CD4-positive, alpha-beta T cell treated with Interleukin-17A for 4 hours (primary cell): Measurements from ENCODE around the gene ZNF662.
"Not testable (repeated sequence)": the region's sequence is repeated elsewhere in the genome, so short reads cannot be mapped to it uniquely, and the experiment has no call there.

Source experiments
- DNase-seq: peaks from one replicate; pipeline ENCODE4 v3.0.0-alpha.2; 2020; ENCODE audit warnings: mixed read lengths

Gene ZNF662

DNA sequence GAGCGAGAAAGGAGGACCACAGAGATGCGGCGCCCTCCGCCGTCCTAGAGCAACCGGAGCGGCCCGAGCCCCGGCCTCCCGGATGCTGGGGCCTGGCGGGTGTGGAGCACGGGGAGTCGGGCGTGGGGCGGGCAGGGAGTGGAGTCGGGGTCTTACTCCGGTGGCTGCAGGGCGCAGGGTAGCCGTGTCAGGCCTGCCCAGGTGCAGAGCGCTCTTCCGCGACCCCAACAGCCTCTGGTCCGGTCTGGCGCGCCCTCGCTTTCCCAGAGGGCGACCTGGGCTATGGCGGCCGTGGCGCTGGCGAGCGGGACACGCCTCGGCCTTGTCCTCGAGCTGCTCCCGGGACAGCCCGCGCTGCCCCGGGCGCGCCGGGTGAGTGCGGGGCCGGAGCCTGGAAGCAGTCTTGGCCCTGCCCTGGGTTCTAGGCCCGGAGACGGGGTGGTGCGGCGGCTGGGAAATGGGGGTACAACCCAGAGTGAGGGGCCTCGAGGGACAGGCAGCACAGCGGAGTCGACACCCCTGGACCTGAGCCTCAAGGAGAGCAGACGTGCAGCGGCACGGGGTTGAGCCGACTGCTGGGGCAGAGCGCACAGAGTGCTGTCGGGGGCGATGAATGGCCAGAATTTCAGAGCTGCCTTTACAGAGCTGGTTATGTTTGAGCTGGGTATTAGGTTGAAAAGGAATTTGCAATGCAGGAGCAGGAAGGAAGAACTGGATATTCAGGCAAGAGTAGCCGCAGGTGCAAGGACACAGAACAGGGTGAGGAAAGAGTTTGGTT is at the start of gene ZNF662:
ZNF662 (plus strand) TSS at position 73 of the 778 bp plus-strand sequence. CDS start 1,973 bp downstream, outside the sequence.
- peak; percentile 40 for DNase-seq

DNA sequence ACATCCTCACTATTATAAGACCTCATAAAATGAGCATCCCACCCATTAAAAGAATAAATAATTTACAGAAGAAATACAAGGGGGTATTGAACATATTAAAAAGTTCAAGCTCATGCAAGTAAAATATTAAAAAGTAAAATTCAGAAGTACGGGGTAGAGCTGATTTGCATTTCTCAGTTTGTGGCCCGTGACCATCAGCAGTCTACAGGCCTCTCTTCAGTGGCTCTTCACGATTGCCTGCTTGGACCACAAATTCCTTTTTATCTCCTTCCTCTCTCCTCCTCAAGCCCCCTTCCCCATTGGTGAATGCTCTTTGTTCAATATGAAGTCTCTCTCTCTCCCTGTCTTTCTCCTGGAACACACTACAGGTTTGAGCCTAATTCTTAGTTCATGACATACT is 49.4 kb upstream of the ZNF662 start:
- no peak for DNase-seq

GRCh38 chr3:42864321-42864950 is 41.5 kb upstream of the ZNF662 start:
- DNase-seq: no peak

GRCh38 chr3:42865256-42865655 is 40.7 kb upstream of the ZNF662 start:
- DNase-seq: no peak

DNA sequence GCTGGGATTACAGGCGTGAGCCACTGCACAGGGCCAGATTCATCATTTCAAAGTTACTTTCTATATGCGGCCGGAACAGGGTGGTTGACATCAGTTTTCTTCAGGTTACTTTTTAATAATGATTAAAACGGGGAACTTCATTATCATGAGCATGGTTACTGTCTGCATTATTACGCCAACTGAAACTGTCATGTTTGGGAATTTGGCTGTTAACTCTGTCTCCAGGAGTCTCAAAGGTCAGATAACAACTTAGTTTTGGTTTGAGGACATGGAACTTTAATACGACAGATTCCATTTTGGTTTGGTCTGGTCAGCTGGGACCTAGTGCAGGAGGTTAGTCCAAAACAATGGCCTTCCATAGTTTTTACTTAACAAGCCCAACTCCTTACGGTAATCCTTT is 38.8 kb upstream of the ZNF662 start:
- DNase-seq: no peak

DNA sequence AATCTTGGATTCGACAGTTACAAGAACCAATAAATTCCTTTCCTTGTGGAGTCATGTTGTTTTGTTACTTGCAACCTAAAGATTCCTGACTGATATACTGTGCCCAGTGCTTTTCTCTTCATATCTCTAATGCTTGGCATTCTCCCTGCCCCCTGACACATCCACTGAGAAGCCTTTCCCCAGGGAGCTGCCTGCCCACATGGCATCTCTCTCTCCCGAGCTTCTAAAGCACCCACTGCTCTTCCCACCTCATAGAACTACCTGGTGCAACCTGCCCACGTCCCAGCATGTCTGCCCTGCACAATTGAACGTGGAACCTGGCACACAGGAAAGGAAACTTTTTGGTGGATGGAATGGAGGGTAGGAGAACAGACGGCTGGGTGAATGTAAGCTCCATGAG is 37.1 kb upstream of the ZNF662 start:
- no peak for DNase-seq

GRCh38 chr3:42871592-42872196 is 34.2 kb upstream of the ZNF662 start:
- no peak for DNase-seq

DNA sequence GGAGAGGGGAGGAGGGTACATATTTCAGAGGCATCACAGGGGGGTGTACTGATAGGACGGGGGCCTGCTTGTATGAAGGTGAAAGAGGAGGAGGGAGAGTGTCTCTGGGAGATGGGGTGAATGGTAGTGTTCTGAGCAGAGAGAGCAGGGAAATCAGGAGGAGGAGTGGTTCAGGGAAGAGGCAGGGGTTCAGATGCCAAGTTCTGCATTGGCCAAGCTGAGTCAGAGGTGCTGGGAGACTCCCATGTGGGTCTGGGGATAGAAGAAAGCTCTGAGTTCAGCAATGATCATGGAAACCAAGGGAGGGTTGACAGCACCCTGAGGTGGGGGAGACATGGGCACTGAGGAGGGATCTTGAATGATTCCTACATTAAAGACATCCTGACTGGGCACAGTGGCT is 33.2 kb upstream of the ZNF662 start:
- no peak for DNase-seq

DNA sequence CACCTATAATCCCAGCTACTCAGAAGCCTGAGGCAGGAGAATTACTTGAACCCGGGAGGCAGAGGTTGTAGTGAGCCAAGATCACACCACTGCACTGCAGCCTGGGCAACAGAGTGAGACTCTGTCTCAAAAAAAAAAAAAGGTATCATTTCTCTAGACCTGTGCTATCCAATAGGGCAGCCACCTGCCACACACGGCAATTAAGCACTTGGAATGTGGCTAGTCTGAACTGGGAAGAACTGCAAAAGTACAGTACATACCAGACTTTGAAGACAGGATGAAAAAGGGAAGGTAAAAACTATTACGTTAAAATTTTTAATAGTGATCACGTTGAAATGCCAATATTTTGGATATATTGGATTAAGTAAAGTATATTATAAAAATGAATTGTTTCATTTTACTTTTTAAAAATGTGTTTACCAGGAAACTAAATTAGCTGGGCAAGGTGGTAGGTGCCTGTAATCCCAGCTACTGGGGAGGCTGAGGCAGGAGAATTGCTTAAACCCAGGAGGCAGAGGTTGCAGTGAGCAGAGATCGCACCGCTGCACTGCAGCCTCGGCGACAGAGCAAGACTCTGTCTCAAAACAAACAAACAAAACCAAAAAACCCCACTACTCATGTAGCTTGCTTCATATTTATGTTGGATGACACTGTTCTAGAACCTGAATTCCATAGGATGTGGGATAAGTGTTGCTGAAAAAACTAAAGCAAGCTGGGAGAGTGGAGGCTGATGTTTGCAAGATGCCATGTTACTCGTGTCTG is 32.5 kb upstream of the ZNF662 start:
- DNase-seq: no peak

GRCh38 chr3:42874749-42875148 is 31.2 kb upstream of the ZNF662 start:
- no peak for DNase-seq

- no peak for DNase-seq
Observed at GRCh38 chr3:42875325-42876151, 30.4 kb upstream of the ZNF662 start, which contains the start of gene CYP8B1. Gene CYP8B1 (minus strand): TSS chr3:42875879. CDS start chr3:42875816, 63 bp downstream.

GRCh38 chr3:42876401-42876800 is 29.5 kb upstream of the ZNF662 start:
- no peak for DNase-seq

GRCh38 chr3:42876940-42877720 is 28.8 kb upstream of the ZNF662 start:
- DNase-seq: no peak

GRCh38 chr3:42877881-42878280 is 28.1 kb upstream of the ZNF662 start:
- DNase-seq: no peak

DNA sequence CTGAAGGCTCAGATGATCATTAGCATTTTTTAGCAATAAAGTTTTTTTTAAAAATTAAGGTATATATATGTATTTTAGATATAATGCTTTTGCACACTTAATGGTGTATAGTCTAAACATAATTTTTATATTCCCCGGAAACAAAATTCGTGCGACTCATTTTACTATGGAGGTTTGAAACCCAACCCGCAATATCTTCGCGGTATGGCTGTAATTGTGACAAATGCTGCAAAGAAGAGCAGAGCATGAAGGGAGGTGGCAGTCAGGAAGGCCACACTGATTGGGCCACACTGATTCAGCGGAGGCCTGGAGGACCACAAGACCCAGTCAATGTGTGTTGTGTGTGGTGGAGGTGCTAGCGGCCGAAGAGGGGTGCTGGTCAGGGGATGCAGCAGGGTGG is 25.8 kb upstream of the ZNF662 start:
- peak; percentile 6 for DNase-seq

DNA sequence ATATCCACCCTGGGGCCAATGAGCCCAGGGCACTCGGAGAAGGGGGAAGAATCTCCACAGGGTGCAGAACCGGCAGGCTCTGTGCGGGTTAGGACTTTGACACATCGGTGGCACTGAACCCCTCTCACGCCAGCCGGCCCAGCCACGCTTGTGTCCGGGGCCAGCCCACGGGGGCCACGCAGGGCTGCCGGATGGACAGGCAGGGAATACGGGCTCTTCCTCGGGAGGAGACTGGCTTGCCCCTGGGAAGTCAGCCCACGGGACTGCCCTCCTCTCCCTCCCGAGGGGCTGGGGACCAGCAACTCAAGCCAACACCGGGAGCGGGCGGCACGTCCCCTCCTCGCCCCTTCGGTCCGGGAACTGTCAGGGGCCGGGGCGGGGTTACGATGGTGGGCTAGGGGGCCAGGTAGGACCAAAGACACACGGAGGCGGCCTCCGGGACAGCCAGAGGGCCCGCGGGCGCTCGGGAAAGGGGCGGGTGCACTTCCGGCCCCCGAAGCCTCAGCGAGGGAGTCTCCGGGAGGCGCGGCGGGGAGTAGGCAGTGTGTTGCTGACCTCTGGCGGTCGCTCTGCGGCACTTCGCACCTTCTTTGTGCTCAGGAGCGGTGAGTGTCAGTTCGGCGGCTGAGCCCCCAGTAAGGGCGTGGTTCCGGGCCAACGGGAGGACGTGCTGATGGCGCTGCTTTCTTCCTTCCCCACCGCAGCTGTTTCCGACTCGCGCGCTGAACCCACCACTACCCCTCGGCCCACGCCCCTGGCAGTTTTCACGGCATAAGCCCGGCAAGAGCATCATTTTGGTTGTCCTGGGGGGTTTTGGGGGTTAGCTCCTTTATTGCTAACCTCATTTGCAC is 25.1 kb upstream of the ZNF662 start:
- peak; percentile 90 for DNase-seq

- not testable (repeated sequence) for DNase-seq
Observed at GRCh38 chr3:42883251-42883930, 22.6 kb upstream of the ZNF662 start.

DNA sequence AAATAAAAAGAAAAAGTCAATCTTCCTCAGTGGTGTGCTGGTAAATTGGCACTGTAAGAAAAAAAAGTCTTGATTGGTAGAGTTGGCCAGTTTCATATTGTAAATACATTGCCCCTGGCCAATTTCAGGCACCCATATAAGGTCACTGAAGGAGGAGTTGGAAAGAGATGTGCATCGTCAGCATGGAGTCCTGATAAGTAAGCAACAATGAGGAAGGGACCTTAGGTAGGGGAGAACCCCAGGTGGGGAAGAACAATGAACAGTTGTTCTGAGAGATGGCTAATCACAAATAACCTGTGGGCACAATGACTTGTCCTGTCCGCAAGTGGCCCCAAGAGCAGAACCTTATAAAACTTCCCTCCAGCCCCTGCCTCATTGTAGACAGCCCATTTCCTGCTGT is 21.6 kb upstream of the ZNF662 start:
- DNase-seq: no peak

DNA sequence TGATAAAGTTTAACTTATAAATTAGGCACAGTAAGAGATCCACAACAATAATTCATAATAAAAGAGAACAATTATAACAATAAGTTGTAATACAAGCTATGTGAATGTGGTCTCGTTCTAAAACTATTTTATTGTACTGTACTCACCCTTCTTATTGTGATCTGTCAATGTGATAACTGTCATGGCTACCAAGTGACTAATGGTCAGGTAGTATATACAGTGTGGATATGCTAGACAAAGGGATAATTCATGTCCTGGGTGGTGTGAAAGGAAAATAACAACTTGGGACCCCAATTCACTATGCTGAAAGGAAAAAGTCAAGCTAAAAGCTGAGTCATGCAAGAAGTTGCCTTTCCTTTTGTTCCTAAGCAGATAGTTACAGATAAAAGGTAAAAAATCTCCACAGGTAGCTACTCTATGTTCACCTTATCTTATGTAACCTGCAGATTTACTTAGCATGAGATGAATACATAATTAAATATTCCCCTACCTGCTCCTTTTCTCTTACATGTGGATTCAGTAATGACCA is 19.6 kb upstream of the ZNF662 start:
- DNase-seq: no peak

GRCh38 chr3:42887084-42887483 is 18.9 kb upstream of the ZNF662 start:
- no peak for DNase-seq
